Metanephros (tissue), 2 donors: ENCODE measurements around the gene GATAD2B. TPM values are rescaled to one million over a fixed set of nuclear protein-coding genes. Genes with fewer than 3 reads are reported as not detected.

Experiments
- small RNA-seq: library from RNA; depleted of rRNA; stranded (forward); fragments of <200 nt; gene quantifications from one replicate; pipeline ENCODE3, GENCODE V24; 2014; ENCODE audit warnings: low replicate concordance
- total RNA-seq: library from RNA; depleted of rRNA; stranded (reverse); fragments of >200 nt; gene quantifications from one replicate; pipeline ENCODE4 v1.2.3, GENCODE V29; 2014

The GATAD2B gene
- 15.9 TPM for total RNA-seq

DNA sequence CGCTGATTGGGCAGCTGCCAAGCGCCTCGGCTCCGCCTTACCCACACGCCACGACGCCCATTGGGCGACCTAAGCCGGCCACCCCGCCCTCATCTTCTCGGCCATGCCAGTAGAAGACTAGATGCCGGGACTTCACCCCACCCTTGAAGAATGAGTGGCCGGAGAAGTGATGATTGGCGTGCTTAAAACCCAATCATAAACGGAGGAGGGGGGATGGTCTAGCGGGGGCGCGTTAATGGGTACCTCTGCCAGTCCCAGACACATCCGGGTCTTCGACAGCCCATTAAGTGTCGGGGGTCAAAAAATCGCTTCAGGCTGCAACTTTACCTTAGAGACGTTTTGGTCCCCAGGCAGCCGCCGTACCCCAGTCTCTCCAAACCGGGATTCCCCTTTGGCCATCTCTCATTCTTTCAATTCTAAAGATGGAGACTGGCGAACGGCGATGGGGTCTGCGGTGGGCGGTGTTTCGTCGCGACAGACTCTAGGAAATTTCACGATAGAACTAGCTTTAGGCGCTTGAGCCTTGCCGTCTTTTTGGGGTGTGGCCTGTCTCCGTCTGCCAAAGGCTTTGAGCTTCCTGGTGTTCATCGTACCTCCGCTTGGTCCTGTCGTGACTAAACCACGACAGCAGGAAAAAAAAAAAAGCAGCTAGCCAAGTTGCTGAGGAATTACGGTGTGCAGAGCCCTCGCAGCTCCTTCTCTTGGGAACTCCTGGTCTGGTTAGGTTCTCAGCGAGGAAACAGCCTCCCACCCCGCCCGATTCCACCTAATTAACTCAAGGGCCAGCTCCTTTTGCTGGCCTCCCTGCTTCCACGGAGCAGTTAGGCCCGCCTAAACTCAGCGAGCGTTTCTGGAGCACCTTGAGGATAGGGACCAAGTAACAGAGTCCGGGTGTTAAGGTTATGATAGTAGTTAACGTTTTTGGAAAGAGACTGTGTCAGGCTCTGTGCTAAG, at the start of gene GATAD2B:
TSS of gene GATAD2B (minus strand) at position 1 of the 954 bp plus-strand sequence. CDS start 94,625 bp downstream, outside the sequence.

DNA sequence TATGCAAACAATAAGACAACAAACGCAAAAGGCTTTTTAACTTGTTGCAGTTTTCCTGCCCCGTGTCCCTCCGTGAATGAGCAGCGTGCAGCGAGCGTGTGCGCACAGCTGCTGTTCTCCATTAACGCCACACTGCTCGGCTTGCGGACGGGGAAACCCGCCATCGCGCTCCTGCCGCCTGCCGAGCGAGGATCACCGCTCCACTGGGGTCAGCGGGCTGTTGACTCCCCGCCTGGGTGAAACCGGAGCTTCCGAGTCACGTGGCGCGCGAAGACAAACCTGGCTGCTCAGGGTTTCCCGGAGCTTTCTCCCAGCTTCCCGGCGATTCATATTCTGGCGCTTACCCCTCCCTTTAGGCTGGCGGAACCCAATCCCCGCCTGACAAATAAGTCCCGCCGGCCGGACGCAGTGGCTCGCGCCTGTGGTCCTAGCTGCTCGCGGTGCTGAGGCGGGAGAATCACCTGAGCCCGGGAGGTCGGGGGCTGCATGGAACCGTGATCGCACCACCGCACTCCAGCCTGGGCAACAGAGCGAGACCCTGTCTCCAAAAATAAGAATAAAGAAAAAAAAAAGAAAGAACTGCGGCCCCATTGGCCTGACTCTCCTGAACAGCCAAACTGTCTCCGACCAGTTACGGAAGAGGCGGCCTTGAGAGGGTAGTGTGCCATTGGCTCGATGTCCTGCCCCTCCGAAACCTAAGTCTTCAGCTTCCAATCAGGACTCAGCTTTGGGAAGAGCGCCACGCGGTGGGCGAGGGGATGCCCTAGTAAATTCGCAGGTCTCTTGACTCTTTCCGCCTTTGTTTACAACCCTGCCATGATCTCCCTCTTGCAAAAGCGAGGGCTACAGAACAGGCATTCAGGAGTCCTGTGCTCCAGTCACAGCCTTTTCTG, 44.6 kb upstream of the GATAD2B start, which contains the start of gene CREB3L4:
TSS of gene CREB3L4 (plus strand) at position 796 of the 893 bp plus-strand sequence. CDS start 624 bp downstream, outside the sequence.

DNA sequence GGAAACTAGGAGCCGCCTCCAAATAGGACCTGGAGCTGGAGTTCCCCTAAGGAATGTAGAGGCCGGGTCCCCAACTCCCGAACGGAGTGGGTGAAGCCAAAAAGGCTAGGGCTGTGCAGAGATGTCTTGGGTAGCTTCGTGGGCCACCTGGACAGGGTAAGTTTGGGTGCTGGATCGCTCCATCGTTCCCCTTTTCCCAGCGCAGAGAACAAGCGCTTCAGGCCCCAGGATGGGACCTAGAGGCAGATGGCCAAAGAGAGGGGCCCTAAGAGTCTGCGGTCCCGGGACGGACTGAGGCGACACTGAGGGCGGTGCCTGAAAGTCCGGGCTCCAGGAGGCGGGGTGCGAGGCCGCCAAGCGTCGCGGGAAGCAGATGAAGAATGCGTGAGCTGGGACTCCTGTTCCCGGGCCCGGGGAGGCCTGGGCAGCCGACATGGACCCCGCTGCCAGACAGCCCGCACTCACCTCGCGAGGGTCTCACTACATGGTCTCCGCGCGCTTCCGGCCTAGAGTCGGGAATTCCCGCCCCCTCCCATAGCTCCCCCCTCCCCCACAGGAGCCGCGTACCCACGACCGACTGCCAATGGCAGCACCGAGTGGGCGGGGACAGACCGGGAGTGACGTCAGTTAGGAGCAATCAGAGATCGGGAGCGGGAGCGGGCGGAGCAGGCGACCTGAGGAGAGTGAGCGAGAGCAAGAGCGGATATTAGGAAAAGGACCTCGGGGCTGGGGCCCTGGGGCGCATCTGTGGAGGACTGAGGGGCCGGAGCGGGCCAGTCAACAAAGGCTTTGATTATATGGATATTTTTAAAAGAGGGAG, 40.5 kb upstream of the GATAD2B start, which contains the start of gene SLC39A1:
TSS of gene SLC39A1 (minus strand) at position 508 of the 820 bp plus-strand sequence. CDS start 822 bp downstream, outside the sequence.

DNA sequence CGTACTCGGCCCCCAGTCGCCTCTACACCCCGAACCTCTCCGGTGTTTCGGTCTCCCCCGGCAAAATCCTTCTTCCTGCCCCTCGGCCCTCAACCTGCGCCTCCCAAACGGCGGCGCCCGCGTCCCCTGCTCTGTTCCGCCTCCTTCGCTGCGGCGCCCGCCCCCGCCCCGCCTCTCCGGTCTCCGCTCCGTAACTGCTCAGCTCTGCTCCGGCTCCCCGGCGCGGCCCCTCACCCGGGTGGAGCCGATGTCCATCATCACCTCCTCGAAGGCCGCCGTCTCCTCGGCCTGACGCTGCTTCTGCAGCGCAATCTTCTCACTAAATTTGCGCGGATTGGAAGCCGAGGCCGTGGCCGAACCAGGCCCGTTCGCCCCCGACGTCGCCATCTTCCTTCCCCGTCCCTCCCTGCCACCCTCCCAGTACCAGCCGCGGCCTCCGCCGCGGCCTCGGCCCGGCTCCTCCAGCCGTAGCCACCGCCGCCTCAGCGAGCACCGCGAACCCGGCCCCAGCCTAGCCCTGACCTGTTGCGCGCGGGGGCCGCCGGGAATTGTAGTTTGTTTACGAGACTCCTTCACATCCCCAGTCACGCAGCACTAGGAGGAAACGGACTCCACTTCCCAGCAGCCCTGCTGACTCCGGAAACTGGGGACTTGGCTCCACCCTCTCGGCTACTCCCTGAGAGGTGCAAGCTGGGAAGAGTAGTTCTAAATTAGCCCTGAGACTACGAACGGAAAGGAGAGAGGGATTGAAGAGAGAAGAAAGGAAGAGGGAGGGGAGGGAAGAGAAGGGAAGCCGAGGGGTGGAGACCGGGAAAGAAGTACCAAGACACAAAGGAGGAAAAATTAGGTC, 35.6 kb upstream of the GATAD2B start, which contains the start of gene CRTC2:
TSS of gene CRTC2 (minus strand) at position 502 of the 850 bp plus-strand sequence. CDS start at position 387, 115 bp downstream.

DNA sequence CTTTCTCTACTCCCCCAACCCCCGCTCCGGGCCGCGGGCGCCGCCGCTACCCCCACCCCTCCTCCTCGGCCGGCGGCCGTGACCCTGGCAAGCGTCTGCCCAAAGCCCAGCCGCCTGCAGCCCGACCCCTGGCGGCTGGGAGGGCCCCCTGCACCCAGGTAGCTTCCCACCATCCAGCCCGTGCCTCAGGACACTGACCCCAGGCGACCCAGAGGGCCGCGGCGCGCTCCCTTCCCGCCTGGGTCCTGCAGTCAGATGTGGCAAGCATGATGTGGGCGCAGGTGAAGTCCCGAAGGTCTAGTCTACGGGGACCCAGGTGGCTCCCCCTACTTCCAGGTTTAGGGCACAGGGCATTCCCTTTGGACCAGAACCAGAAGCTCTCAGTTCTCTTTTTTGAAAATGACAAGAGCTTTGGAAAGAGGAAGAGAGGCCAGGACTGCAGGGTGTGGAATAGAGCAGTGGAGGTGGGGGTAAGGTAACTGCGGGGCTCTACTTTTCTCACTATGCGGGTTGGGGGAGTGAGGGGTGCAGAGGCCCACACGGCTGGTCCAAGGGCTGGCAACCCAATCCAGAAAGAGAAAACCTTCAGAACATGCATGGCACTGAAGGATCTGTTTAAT, 24.0 kb upstream of the GATAD2B start, which contains the start of gene DENND4B:
TSS of gene DENND4B (minus strand) at position 97 of the 620 bp plus-strand sequence. CDS start 2,344 bp downstream, outside the sequence.

DNA sequence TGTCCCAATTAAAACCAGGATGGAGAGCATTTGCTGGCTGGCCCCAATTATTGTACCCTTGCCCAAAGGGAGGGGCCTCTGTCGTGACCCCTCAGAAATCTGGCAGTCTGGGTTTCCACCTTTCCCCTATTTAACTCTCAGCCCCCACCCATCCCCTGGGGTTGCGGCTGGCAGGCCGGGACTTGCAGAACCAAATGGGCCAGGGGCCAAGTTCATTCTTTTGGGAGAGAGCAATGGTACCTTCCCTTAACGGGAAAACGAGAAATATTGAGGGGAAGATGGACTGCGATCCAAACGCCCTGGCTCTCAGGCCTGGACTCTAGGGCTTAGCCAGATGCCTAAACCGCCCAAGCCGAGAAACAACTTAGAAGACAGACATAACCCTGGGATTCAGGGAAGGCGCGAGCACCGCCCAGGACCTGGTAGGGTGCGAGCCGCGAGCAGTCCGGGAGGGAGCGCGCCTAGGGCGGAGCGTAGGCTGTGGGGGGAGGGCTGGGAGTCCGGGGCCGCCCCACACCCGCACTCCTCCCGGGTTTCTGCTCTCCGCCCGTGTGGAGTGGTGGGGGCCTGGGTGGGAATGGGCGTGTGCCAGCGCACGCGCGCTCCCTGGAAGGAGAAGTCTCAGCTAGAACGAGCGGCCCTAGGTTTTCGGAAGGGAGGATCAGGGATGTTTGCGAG, 147.9 kb downstream of the GATAD2B start, which contains the start of gene SLC27A3:
TSS of gene SLC27A3 (plus strand) at position 628 of the 678 bp plus-strand sequence. CDS start 91 bp downstream, outside the sequence.

Small RNAs within 50 kb of the gene (small RNA-seq; reads per million reads assigned to genes)
- not detected for gene AL831737.1
- gene MIR6737 = not detected
- gene RF00019 = not detected

Other genes starting within 250 kb of the GATAD2B start
- 61.4 TPM for gene NPR1, start 244.3 kb downstream of the GATAD2B start, total RNA-seq
- 67.8 TPM for gene INTS3, start 194.9 kb downstream of the GATAD2B start, total RNA-seq
- gene SLC27A3, start 147.6 kb downstream of the GATAD2B start, total RNA-seq = 30.2 TPM
- 46.3 TPM for gene DENND4B, start 23.7 kb upstream of the GATAD2B start, total RNA-seq
- gene CRTC2, start 35.6 kb upstream of the GATAD2B start, total RNA-seq = 21.9 TPM
- 69.7 TPM for gene SLC39A1, start 40.6 kb upstream of the GATAD2B start, total RNA-seq
- gene CREB3L4, start 44.9 kb upstream of the GATAD2B start, total RNA-seq = 15.7 TPM
- 81.6 TPM for gene JTB, start 54.7 kb upstream of the GATAD2B start, total RNA-seq
- 52.0 TPM for gene RAB13, start 63.4 kb upstream of the GATAD2B start, total RNA-seq
- 4,585 TPM for gene RPS27, start 67.8 kb upstream of the GATAD2B start, total RNA-seq
- 0.06 TPM for gene NUP210L, start 232.1 kb upstream of the GATAD2B start, total RNA-seq